DND-41 (cell line): Measurements from ENCODE around the gene FAM3B.

ENCODE experiments used
- ATAC-seq: fragments of 200-7000 bp; cut with Tn5 transposase; 3 replicates; pipeline ENCODE4 v1.9.1; 2021; ENCODE audit warnings: low read depth; ENCODE audit not compliant: insufficient read depth
- DNase-seq: peaks from one replicate; pipeline ENCODE4 v3.0.0-alpha.2; 2020
- H2AFZ ChIP-seq: 2 replicates; pipeline ENCODE4 v1.6.0; 2012; ENCODE audit warnings: low read depth, low read length
- H3K27ac ChIP-seq: 2 replicates; pipeline ENCODE4 v1.5.1; 2012; ENCODE audit warnings: low read length, inconsistent platforms
- H3K27me3 ChIP-seq: fragments of 200-600 bp; sonication (generic); 2 replicates; pipeline ENCODE4 v1.6.0; 2012; ENCODE audit warnings: low read length, mild to moderate bottlenecking, inconsistent platforms; ENCODE audit not compliant: insufficient read depth, poor library complexity
- H3K36me3 ChIP-seq: 2 replicates; pipeline ENCODE4 v1.5.1; 2012; ENCODE audit warnings: low read length, inconsistent platforms; ENCODE audit not compliant: insufficient read depth
- H3K4me1 ChIP-seq: 2 replicates; pipeline ENCODE4 v1.5.1; 2012; ENCODE audit warnings: mild to moderate bottlenecking, low read length; ENCODE audit not compliant: insufficient read depth
- H3K4me2 ChIP-seq: 2 replicates; pipeline ENCODE4 v1.6.0; 2012; ENCODE audit warnings: mild to moderate bottlenecking, moderate library complexity, low read length, inconsistent platforms; ENCODE audit not compliant: insufficient read depth
- H3K4me3 ChIP-seq, 2 experiments: fragments of 200-600 bp in 1 of 2; shearing (Covaris generic) in 1 of 2; 2 replicates each; pipeline ENCODE4 v1.5.1; 2012 to 2016; ENCODE audit warnings: inconsistent platforms in 2 of 2, low read length in 2 of 2, mild to moderate bottlenecking in 2 of 2, low read depth in 1 of 2, moderate library complexity in 1 of 2
- H3K79me2 ChIP-seq: 2 replicates; pipeline ENCODE4 v1.6.0; 2012; ENCODE audit warnings: low read length, inconsistent platforms; ENCODE audit not compliant: insufficient read depth
- H3K9ac ChIP-seq: 2 replicates; pipeline ENCODE4 v1.6.0; 2012; ENCODE audit warnings: low read depth, mild to moderate bottlenecking, inconsistent platforms, low read length, moderate library complexity
- H3K9me3 ChIP-seq: 2 replicates; pipeline ENCODE4 v1.5.1; 2012; ENCODE audit warnings: low read length, moderate library complexity, mild to moderate bottlenecking, inconsistent platforms; ENCODE audit not compliant: insufficient read depth, severe bottlenecking
- H4K20me1 ChIP-seq: 2 replicates; pipeline ENCODE4 v1.6.0; 2012; ENCODE audit warnings: low read length; ENCODE audit not compliant: insufficient read depth
- CTCF ChIP-seq: IDR thresholded peaks from 2 replicates; pipeline ENCODE4 v1.5.1; 2012; ENCODE audit warnings: borderline replicate concordance, low read length, moderate library complexity, mild to moderate bottlenecking; ENCODE audit not compliant: poor library complexity, severe bottlenecking; ENCODE audit errors: extremely low read depth
- EZH2 ChIP-seq: IDR thresholded peaks from 3 replicates; pipeline ENCODE4 v1.6.1; 2012; ENCODE audit warnings: borderline replicate concordance, low read depth, mild to moderate bottlenecking, moderate library complexity, low read length, inconsistent platforms; ENCODE audit not compliant: severe bottlenecking

The FAM3B gene

GRCh38 chr21:41316200-41317062, at the start of gene FAM3B:
TSS of gene FAM3B (plus strand) at chr21:41316801. CDS start at chr21:41316880, 79 bp downstream.
- Histone ChIP-seq H3K4me1 (peaks cover 9% of the 10 kb centered on the region; the same call in 1 of the 2 replicates), H3K79me2 (no peaks in the 10 kb centered on the region), H3K27ac (no peak within 1 kb of the TSS), H4K20me1 (no peaks in the 10 kb centered on the region), H3K9ac (no peak within 1 kb of the TSS), H3K36me3 (no peaks in the 10 kb centered on the region), H3K27me3 (no peaks in the 10 kb centered on the region), H3K9me3 (no peaks in the 10 kb centered on the region), H2AFZ (no peak within 1 kb of the TSS), H3K4me3 (no peak within 1 kb of the TSS), H3K4me2 (no peak within 1 kb of the TSS)
- TF ChIP-seq EZH2 (no peak), CTCF (no peak)
- ATAC-seq (no peak), DNase-seq (no peak)

- no peak for ATAC-seq
- H3K4me2 ChIP-seq = no peak overlapping the region
- no peaks in the 10 kb centered on the region for H3K27me3 ChIP-seq
- no peak overlapping the region for H2AFZ ChIP-seq
- no peaks in the 10 kb centered on the region for H3K36me3 ChIP-seq
- no peak overlapping the region for H3K4me3 ChIP-seq
- no peak overlapping the region for H3K27ac ChIP-seq
- no peaks in the 10 kb centered on the region for H3K79me2 ChIP-seq
- TF ChIP-seq EZH2 (no peak), CTCF (no peak)
- H3K4me1 ChIP-seq = no peaks in the 10 kb centered on the region
- no peaks in the 10 kb centered on the region for H4K20me1 ChIP-seq
- no peak overlapping the region for H3K9ac ChIP-seq
- no peaks in the 10 kb centered on the region for H3K9me3 ChIP-seq
- no peak for DNase-seq
Observed at GRCh38 chr21:41267346-41267745, 49.3 kb upstream of the FAM3B start.

- Histone ChIP-seq H3K27ac (no peak overlapping the region), H3K36me3 (no peaks in the 10 kb centered on the region), H3K4me3 (no peak overlapping the region), H3K9me3 (no peaks in the 10 kb centered on the region), H3K4me1 (no peaks in the 10 kb centered on the region), H3K4me2 (no peak overlapping the region), H3K27me3 (no peaks in the 10 kb centered on the region), H3K9ac (no peak overlapping the region), H4K20me1 (no peaks in the 10 kb centered on the region), H3K79me2 (no peaks in the 10 kb centered on the region), H2AFZ (no peak overlapping the region)
- no peak for DNase-seq
- no peak for ATAC-seq
- TF ChIP-seq EZH2 = no peak
- no peak for TF ChIP-seq CTCF
Observed at GRCh38 chr21:41269535-41269934, 47.1 kb upstream of the FAM3B start.
